NCI-H1092 treated with DMSO at 0.1 percent for 48 hours (cell line): ENCODE results near the gene PCYT1A.
"Not testable (repeated sequence)": the region's sequence is repeated elsewhere in the genome, so short reads cannot be mapped to it uniquely, and the experiment has no call there.

Experiments used
- DNase-seq: peaks from one replicate; lab custom pipeline; 2025; lab: John Stamatoyannopoulos, UW

The PCYT1A gene

GRCh38 chr3:196214783-196215441 is 72.6 kb downstream of the PCYT1A start:
- no peak for DNase-seq

- DNase-seq, result no peak
Measured at GRCh38 chr3:196210673-196211556, 76.6 kb downstream of the PCYT1A start, which contains the start of gene ZDHHC19. Gene ZDHHC19, minus strand, starts transcription at chr3:196211400. Its CDS starts 85 bp downstream, at chr3:196211315.

- DNase-seq, result not testable (repeated sequence)
Measured at GRCh38 chr3:196209944-196210672, 77.4 kb downstream of the PCYT1A start.

- DNase-seq, result no peak
Measured at GRCh38 chr3:196208942-196209695, 78.4 kb downstream of the PCYT1A start.

GRCh38 chr3:196207833-196208607 is 79.5 kb downstream of the PCYT1A start:
- DNase-seq, result no peak

GRCh38 chr3:196207159-196207832 is 80.2 kb downstream of the PCYT1A start:
- DNase-seq, result no peak

GRCh38 chr3:196205442-196206205 is 81.9 kb downstream of the PCYT1A start:
- DNase-seq, result not testable (repeated sequence)

DNA sequence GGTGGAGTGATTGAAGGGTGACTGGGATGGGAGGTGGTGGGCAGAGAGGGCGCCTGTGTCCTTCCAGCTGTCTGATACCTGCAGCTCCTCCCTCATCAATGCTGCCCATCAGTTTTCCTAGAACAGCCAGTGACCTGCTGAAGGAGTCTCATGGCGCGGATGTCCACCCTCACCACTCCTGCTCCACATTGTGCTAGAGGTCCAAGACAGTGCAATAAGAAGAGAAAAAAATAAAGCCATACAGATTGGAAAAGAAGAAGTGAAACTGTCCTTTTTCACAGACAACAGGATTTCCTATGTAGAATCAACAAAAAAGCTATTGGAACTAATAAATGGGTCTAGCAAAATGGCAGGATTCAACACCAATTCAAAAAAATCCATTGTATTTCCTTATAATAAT is 83.7 kb downstream of the PCYT1A start:
- DNase-seq, result no peak

DNA sequence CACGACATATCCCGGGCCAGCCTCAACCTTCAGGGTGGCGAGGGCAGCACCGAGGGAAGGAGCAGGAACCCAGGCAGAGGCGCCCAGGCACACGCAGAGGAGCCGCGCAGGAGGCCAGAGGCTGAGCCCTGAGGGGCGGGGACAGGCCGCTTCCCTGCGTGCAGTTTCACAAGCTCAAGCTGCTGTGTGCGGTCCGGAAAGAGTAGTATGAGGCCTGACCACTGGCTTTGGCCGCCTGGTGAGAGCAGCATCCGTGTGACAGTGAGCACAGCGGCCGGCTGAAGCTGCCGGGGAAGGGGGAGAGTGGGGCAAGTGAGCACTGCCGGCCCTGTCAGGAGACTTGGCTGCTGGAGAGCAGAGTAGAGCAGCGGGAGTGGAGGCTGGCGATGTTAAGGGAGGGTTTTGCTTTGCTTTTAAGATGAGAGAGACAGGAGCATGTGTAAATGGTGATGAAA is 85.0 kb downstream of the PCYT1A start:
- DNase-seq, result no peak

DNA sequence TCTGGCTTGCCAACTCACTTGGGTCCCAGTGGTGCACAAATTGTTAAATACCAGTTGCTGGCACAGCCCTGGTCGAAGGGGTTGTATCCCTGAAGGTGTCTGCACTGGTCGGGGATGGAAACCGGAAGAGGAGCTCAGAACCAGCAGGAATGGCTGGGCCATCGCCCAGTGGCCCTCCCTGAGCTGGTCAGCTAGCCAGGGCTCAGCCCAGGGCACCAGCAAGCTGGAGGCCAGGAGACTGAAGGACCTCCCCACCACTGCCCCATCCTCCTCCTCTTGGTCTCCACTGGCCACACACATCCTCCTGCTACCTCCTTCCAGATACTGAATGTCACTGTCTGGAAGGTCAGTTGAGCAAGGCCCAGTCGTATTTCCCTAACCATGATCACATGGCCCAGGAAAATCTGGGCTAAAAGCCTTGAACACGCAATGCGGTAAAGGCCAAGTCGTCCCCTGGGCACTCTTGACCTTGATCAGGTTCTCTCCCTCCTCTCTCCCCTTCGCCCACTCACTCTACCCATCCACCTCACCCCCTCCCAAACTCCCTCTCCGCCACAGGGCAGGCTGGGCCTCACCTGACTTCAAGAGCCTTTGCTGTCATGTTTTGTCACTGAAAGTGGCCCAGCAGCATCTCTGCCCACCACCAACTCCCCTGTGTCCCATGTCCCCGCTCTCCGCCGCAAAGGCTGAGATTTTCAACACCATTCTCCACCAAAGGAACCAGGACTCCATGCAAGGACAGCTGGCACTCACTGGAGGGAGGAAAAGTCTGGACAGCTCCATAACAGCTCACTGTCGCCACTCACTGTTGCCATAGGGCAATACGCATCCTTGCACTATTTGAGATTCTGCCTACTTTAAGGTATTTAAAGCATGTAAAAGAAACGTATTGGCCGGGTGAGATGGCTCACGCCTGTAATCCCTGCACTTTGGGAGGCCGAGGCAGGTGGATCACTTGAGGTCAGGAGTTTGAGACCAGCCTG is 88.5 kb downstream of the PCYT1A start:
- no peak for DNase-seq

GRCh38 chr3:196198081-196198675 is 89.3 kb downstream of the PCYT1A start:
- no peak for DNase-seq

- no peak for DNase-seq
Measured at GRCh38 chr3:196197524-196197923, 90.0 kb downstream of the PCYT1A start.

DNA sequence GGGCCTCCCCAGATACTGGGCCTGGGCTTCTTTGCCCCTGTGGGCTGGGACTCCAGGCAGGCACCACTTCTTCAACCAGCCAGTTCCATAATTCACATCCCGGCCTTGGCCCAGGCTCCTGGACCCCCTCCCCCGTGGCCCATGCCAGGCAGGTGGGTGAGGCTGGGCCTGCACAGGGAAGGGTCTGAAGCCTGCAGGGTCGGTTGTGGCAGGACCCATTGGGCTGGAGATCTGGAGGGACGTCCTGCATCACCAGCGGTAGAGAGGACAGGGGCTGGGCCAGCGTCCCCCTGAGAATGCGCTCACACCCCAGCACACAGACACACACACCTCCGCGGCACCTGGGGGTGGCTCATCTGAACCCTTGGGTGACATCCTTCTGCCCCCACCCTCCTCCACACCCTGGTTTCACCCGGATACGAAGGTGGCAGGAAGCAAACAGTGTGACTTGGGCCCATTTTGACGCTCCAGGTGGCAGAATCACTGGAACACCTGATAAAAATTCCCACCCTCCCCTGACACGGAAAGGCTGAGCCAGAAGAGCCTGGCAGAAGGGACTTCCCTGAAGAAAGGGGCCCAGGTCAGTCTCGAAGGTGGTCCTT is 91.8 kb downstream of the PCYT1A start:
- no peak for DNase-seq

DNA sequence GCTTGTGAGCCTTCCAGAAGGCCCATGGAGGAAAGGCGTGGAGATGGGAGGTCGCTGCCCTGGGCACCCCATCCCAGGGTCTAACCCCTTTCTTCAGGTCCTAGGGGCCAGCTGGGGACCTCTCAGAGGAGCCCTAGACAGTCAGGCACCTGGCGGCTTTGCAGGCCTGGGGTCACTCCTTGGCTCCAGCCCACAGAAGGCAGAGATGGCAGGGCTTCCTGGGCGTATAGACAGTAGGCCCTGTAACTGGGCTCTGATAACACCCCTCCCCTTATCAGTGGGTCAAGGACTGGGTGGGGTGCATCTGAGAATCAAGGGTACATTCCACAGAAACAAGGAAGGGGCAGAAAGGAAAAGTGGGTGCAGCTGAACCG is 93.0 kb downstream of the PCYT1A start:
- no peak for DNase-seq

DNA sequence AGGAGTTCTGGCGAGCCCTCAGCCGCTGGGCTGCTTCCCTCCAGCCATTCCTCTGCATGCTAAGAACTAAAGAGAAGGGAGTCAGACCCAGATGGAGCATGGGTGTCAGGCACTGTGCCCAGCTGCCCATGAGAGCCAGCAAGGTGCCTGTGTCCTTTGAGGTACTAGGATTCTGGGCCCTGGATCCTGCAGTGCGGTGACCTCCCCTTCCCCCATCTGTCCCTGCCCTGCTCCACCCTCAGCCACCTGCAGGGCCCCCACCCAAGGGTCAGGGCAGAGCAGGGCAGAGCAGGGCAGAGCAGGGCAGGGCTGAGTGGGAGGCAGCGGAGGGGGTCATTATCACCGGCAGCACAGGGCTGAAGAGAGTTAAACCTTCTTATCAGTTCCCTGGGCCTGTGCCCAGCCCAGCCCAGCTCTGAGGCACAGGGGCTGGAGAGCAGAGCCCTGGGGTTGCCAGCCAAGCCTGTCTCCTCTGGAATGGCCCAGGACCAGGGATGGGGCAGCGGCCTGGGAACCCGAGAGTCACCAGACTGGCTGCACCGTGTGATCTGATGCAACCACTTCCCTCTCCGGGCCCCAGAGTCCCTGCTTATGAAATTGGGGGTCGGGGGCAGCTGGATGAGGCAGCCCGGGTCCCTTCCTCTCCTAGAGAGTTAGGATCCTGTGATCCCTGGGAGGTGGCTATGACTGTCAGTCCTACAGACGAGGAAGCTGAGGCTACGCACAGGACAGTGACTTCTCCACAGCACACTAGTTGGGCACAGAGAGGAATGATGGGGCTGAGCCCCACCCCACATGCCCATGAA is 93.6 kb downstream of the PCYT1A start:
- DNase-seq, result peak; percentile 30

DNA sequence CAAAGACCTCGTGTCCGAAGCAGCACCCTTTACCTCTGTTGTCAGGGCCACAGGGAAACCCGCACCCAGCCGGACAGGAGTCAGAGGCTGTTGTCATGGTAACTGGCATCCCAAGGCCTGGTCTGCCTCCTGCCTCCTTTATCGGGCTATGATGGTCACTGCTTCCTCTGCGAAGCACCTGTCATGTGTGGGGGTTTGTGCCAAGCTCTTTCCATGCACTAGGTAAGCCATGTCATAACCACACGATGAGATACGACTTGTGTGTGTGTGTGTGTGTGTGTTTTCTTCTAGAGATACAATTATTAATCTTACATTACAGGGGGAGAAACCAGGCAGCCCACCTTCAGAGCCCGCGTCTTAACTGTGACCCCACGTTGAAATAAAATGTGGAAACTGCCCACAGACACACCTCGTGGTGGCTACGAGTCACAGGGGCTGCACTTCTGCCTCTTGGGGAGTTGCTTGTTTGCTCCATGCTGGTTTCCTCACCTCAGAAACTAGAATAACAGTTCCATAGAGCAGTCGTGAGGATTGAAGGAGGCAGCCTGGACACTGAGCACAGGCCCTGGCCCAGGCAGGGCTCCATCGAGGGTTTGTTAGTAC is 94.3 kb downstream of the PCYT1A start:
- no peak for DNase-seq
